Measurements from ENCODE around the gene FAM120B.

- TF ChIP-seq CTCF (IDR thresholded peaks at IDR 0.05) (no peak), EZH2phosphoT487 (IDR thresholded peaks at IDR 0.05) (no peak)
Observed at GRCh38 chr6:170407932-170408331, 101.4 kb downstream of the FAM120B start.
